HG03108 (cell line): ENCODE measurements around the gene LINC00237.

ENCODE experiments used
- ATAC-seq: cut with Tn5 transposase; IDR thresholded peaks from one replicate; pipeline ENCODE4 v1.9.1; 2021; ENCODE audit warnings: moderate library complexity; ENCODE audit not compliant: unreplicated experiment

The LINC00237 gene

DNA sequence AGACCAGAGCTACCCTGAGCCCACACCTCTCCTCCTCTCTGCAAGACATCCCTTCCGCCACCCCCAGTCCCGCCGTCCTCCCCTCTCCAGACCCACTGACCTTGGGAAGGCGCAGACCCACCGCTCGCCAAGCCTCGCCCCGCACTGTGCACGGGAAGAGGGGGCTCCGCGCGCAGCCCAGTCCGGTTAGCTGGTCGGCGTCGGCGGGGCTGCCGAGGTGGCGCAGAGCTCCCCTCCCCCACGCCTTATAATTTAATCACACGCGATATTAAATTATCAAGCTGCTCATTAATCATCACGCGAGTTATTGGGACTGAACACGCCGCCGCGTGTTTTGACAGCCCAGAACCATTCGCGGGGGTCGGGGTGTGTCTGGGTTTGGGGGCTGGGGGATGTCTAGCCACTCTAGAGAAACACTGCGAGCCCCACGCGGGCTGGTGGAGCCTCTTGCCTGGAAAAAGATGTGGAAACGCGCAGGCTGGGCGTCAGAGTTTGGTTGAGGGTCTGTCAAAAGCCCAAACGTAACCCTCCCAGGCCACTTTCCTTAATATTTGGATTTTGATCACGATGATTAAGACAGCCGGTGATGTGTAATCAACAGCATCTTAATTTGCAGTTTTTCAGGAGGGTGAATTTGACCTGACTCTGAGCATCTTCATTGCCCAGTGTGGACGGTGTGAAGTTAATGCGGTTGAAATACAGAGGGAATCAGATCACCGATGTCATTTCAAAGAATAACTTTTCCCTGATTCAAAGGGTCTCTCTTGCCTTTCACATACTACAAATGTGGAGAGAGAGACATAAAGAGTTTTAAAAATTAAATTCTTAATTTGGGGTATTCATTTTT lies at the start of gene LINC00237:
TSS of gene LINC00237 (minus strand) at position 188 of the 847 bp plus-strand sequence.
- no peak for ATAC-seq

DNA sequence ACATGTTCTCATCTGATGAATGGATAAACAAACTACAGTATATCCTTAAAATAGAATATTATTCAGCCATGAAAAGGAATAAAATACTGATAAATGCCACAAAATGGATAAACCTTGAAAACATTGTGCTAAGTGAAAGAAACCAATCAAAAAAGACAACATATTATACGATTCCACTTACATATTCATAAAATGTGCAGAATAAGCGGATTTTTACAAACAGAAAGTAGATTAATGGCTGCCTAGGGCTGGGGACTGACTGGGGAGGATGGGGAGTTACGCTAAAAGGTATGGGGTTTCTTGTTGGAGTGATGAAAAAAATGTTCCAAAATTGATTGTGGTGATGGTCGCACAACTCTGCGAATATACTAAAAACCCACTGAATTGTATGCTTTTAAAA lies 49.1 kb upstream of the LINC00237 start:
- ATAC-seq, result no peak

DNA sequence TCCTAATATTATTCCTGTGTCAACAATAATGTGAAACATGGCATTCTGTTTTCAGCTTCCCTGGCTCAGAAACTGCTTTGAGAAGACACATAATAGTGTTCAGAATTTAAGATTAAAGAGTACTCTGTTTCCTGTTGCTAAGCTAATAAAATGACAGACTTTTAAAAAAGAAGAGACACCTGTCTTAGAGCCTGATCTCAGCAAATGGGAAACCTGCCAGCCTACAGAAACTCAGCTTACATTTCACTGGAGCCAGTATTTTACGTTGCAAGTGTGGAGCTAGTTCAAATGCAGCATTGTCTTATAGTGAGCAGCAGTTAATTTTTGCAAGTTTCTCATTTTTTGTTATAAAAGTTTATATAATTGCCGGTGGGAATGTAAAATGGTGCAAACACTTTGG lies 48.5 kb upstream of the LINC00237 start:
- ATAC-seq, result no peak

DNA sequence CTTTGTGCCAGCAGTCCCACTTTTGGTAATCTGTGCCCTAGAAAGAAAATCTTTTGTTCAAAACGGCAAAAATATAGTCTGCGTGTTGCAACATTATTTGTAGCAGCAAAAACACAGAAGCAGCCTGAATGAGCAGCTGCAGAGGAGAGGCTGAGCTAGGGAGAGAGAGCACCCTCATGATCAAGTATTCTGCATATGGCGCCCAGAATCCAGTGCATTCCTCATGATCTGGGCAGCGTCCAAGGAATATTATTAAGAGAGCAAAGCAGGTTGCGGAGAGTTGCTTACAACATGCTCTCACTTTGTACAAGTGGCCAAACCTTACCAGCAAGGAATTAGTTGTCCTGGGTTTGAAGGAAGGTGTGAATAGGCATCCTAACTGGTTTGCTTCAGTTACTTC lies 45.6 kb upstream of the LINC00237 start:
- no peak for ATAC-seq

DNA sequence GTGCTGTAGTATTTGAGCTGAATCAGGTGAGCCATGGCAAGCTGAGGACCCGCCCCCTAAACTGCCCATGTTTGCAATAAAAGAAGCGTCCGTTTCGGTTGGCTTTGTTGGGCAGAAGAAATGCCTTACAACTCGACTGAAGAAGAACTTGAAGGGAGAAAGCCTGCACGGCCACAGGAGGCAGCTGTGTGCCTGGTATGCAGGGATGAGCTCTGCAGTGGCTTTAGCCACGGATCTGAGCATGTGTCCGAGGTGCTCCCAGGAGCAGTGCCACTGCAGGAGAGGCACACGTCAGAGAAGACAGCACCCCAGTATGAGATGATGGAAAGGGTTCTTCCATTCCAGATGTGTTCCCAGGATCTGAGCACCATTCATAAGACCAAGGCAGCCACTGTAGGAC lies 43.2 kb upstream of the LINC00237 start:
- no peak for ATAC-seq

DNA sequence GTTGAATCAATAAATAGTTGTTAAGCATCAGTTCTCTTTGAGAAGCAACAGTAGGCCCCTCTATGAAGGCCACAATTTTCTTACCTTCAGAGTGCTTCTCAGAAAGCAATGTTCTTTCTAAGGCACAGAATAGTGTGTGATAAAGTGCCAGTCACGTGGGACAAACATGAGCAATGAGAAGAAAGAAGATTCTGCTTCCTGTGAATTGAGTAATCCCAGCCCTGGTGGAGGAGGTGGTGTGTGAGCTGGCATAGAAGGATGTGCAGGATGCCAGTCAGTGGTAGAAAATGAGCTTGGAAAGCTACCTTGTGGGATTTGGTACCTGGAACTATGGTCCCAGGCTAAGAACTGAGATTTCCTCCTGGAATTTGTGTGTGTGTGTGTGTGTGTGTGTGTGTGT lies 41.4 kb upstream of the LINC00237 start:
- ATAC-seq, result no peak

DNA sequence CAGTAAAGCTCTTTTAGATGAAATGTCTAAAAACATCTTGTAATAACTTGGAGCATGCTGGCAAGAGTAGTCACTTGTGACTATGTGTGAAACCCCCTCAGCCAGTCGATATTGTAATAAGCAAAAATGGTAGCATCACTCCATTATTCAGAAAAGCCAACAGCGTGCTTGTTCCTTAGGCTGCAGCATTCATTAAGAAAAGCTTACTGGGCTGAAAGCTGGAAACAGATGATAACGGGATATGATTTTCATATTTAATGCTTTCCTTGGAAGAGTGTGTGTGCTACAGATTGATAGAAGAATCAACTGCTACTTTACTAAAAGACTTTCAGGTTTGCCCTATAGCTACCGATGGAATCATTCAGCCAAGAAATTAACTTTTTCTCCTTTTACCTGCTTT lies 40.1 kb upstream of the LINC00237 start:
- ATAC-seq, result no peak

DNA sequence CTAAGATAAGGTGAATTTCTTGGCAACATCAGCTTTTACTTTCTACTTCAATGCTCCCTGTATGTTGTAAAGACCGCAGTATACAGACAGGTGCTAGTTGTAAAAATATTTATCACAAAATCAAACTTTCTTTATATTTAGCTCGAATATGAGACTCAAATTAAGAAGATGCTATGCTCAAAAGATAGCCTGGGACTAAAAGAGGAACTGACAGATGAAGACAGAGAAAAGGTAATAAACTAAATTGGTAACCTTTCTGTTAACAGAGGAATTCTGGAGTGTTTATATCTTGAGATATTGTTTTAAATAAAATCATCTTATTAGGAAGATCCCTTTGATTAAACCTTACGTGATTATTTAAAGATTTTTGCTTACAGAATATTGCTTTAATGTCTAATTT lies 39.3 kb upstream of the LINC00237 start:
- no peak for ATAC-seq

DNA sequence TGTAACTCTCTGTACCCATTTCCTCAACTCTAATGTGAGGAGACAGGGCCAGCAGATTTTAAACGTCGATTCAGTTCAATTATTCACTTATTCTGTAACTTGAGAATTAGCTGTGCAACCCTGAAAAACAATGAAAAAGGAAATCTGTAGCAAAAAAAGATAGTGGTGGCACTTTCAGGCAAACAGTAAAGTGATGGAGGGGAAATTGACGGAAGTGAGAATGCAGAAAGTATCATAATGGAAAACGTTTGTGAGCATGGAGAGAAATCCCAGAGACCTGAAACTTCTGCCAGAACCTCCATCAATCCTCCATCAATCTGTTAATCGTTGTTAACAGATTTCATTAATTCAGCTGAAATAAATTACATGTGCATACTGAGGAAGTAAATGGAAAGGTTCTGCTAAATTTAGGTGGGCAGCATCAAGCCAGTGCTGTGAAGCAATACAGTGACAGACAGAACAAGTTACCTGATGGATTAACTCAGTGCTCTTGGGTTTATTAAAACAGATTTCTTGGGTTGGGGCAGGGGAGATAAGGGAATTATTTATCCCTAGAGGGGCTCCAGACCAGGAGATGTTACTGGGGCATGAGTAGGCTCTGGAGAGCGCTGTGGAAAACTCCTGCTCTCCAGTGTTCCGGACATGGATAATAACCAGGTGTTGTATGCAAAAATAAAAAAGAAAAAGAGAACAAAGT lies 37.2 kb upstream of the LINC00237 start:
- no peak for ATAC-seq

DNA sequence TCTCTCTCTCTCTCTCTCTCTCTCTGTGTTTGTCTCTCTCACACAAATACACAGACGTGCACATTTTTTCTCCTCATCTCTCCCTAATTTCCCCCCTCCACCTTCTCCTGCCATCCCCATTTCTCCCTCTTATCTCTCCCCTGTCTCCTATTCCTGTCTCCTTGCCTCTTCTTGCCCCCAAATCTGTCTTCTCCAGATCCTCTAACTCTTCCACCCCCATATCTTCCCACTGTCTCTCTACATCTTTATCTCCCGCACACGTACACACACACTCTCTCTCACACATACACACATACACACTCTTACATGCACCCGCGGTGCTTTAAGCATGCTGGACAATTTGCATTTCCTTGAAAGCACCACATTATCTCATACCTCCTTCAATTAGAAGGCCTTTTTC lies 35.7 kb upstream of the LINC00237 start:
- ATAC-seq, result no peak

DNA sequence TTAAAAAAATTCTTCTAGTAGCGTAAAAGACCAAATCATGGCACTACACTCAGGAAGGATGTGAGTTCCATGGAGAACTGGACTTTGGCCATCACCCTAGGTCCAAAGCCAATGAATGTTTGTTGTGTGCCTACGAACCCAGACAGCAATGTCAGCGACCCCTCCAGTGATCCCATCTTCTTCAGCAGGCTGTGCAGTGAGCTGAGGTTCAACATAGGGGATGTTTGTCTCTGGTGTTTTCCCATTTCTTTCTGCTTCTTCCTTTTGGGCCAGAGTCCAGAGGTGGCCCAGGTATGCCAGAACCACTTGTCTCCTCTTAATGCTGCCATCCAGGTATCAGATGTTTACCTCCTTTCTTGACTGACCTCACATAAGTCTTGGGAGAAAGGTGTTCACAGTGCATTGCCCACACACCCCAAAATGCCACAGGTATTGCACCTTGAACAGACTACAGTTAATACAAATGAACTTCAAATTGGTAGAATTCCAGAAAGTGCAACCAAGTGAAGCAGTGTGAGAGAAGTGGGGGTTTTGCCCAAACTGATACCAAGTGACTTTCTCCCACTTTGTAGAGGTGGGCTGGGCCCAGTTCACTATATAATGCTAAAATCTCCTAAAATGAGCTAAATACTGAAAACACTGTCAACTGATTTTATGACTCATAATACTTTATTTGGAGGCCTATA lies 33.9 kb upstream of the LINC00237 start:
- no peak for ATAC-seq

DNA sequence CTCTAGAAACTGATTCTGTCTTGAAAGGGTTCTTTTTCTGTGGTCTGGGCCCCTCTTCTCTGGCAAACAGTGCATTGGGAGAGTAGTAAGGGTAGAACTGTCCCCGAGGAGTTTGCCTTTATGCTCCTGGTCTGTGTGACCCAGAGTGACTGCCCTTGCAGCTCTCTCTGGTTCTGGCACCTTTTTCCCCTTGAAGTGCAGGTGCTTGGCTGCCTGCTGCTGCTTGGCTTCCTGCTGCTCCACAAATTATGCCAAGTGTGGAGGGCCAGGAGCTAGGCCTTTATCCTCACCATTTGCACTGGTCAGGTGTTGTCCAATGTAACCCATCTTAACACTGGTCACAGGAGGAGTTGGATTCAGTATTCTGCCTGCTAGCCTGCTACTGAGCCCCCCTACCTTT lies 30.9 kb upstream of the LINC00237 start:
- no peak for ATAC-seq

DNA sequence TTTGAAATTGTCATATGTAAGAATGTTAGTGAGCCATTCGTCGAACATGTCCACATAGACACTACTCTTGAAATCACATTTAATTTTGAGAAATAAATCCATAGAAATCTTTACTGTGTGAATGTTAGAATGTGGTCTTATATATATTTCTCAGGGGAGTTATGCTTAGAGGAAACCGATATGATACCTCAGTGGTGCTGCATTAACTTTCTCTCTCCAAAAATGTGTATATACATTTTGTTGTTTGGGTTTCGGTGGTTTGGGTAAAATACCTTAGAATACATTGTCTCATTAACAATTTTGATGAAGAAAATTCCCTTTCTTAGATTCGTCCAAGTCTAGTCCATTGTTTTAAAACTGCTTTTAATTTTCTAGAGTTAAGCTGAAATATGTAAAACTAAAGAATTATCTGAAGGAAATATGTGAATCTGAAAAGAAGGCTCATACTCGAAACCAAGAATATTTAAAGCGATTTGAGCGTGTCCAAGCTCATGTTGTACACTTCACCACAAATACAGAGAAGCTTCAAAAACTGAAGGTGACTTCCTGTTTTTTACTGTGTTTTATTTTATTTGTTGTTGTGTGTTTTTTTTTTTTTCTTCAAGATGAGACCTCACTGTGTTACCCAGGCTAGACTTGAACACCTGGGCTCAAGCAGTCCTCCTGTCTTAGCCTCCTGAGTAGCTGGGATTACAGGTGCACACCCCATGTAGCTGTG lies 30.0 kb upstream of the LINC00237 start:
- ATAC-seq, result no peak

DNA sequence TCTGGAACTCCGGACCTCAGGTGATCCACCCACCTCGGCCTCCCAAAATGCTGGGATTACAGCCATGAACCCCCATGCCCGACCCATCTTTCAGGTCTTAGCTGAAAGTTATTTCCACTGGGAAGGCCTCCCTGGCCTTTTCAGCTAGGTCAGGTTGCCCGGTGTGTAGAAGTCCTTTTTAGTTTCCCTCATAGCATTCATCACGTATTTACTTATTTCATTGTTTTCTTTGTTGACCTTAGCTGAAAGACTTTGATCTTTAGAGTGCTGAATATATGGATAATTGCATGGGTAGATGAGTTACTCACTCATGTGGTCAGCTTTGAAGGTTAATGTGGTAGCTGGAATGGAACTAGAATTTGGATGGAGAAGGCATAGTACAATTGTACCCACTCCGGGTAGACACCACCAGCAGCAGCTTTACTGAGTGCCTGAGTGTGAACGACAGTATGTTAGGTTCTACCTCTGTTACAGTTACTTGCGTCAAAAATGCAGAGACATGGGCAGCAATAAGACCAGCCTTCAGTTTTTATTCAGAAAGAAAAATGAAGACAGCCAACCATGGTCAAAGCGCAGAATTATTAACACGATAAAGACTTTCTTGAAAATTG lies 28.8 kb upstream of the LINC00237 start:
- ATAC-seq, result no peak

DNA sequence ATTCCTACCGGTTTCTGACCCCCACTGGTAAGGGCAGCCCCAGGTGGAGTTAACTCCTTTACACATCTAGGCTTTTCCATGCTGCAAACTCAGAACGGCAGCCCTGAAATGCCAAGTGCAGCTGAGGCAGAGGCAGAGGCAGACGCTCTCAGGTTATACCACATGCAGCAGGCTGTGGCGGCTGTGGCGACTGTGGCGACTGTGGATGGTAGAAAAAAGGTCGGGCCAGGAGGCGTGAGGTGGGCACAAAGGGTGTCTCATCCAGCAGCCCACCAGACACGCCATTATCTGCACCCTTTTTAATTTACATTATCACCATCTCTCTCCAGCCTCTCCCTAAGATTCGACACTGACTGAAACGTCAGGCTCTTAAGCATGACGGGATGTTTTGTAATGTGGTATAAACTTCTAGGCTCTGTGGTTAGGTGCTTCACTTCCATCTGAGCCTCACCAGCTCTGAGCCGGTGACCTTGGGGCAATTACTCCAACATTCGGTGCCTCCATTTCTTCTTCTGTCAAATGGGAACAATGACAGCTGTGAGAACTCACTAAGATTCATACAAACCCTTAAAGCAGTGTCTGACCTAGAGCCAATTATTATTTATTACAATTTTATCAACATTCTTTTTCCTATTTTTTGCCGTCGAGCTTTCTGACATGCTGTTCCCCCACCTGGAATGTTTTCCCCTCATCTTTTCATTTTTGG lies 27.9 kb upstream of the LINC00237 start:
- ATAC-seq, result no peak

DNA sequence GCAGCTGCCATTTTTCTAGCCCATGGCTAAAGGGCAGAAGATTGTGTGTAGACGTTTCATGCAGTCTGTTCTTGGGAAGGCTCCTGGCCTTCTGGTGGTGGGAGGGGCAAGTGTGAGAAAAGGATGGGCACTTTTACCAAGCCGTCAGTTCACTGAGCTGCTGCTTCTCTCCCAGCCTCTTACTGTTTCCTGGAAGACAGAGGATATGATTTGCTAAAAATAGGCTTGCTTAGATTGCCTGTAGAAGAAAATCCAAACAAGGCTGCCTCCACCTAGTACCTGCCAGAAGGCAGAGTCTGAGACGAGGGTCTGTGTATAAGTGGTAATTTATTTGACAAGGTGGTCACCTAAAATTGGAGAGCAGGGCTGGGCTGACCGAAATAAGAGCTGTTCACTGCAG lies 27.2 kb upstream of the LINC00237 start:
- no peak for ATAC-seq

DNA sequence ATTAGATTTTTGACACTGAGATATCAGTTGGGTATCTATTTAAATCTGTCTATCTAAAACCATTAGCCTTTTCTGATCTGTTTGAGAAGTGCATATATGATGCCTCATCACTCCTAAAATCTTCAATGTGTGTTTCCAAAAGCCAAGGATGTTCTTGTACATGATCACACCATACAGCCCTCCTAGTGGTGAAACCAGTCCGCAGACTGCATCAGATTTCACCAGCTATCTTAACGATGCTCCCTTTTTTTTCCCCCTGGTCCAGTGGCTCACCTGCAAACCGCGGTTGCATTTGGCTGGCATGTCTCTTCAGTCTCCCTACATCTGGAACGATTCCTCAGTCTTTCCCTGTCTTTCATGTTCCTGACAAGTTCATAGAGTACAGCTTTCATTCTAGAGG lies 23.7 kb upstream of the LINC00237 start:
- no peak for ATAC-seq

DNA sequence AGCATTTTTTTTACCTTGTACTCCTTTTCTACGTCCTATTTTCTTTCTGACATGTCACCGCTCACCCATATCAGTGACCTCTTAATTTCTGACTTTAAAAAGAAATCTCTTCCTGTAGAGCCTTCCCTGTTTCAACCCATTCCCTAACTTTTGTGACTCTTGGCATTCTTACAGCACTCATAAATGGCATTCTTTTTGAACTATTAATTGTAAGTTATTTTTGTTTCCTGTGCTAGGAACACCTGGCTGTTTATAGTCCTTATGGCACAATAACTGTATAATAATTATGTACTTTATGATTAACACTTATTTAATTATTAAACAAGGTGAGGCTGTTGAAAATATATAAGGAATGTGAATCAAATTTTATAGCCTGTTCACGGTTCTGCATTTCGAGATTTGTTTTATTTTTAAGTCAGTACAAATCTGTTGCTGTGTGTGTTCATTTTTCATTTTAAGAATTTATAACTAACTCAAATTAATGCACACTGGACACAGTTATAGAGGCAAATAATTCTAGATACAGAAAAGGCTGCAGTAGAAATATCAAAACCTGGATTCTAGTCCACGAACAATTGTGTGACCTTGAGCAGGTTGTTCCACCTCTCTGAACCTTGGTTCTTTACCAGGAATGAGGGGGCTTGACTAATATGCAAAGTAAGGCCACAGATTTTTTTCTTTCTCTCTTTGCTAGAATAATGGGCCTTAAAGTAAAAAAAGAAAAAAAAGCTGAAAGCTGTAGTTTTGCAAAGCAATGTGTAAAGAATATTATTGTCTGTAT lies 21.2 kb upstream of the LINC00237 start:
- ATAC-seq, result no peak

DNA sequence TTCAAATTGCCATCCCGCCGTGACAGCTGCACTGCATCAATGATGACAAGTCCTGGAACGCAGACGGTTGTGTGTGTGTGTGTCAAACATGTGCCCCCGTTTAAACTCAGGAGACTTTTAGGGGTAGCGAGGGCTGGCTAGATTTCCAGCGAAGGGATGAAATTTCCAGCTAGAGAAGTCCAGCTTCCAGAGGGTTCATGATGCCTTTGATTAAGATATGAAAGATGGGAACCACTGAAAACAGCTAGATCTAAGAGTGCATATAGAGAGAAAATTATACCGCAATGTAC lies 20.4 kb upstream of the LINC00237 start:
- no peak for ATAC-seq
